Spleen (tissue), 7 donors: Measurements from ENCODE around the gene ABCA13.

Experiments used
- CTCF ChIP-seq, 11 experiments: fragments of 200-600 bp in 7 of 11; fragments of 450-650 bp in 4 of 11; sonication (generic) in 4 of 11; IDR thresholded peaks in 8 of 11; conservative IDR thresholded peaks in 3 of 11; 1 replicate in 7 of 11; 2 replicates in 4 of 11; pipeline versions ENCODE4 v1.4.0 to v1.8.0; 2016 to 2021; ENCODE audit warnings: antibody characterized with exemption in 11 of 11, inconsistent platforms in 4 of 11, mild to moderate bottlenecking in 1 of 11
- POLR2AphosphoS5 ChIP-seq, 3 donors: sonication (generic); formaldehyde crosslinking; IDR thresholded peaks; one replicate each; pipeline ENCODE4 v1.5.1; 2017; ENCODE audit warnings: antibody characterized with exemption in 3 of 3
- donor health status: DM: no; HTN: no; CAD: no; lungs with moderate emphysema.
- donor health status: DM: no; HTN: no; CAD: no.
- donor health status: DM: no; HTN: no; CAD: no.

- TF ChIP-seq CTCF (IDR thresholded peaks at IDR 0.05 in 8 of 11, conservative IDR thresholded peaks at IDR 0.05 in 3 of 11) (no peak), POLR2AphosphoS5 (IDR thresholded peaks at IDR 0.05) (no peak)
Measured at GRCh38 chr7:48419401-48419800, 248.1 kb downstream of the ABCA13 start.
